Cardiac ventricle fibroblast (primary cell): ENCODE data around the gene CACNA1S. TPM values are rescaled to one million over a fixed set of nuclear protein-coding genes. Genes with fewer than 3 reads are reported as not detected.

Experiments
- total RNA-seq: library from RNA; depleted of rRNA; stranded (reverse); fragments of >200 nt; gene quantifications from 2 replicates; pipeline ENCODE4 v1.2.3, GENCODE V29; 2015

Gene CACNA1S
- not detected in 2 replicates for total RNA-seq

DNA sequence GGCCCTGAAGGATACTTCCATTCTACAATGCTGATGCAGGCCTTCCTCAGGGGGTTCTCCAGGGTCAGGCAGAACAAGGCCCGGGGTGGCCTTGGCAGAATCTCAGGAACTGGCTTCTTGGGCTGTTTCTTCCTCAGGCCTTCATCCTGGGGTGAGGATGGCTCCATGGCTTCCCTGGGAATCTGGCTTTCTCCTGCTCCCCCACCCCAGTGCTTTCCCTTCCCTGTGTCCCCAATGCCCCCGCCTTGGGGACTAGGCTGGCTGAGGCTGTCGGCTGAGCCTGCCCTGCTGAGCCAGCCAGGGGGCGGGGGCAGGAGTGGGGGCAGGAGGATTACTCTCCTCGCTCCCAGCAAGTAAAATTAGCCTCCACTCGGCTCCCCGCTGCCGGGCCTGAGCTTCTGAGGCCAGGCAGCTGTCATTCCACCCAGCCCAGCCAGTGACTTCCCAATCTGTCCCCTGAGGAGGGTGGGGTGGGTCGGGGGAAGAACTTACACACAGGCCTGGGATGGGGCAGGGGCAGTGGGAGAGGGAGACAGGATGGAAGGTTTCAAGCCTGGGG, at the start of gene CACNA1S:
Gene CACNA1S (minus strand): TSS at position 254 of the 559 bp plus-strand sequence. CDS start 87 bp downstream, at position 167.

DNA sequence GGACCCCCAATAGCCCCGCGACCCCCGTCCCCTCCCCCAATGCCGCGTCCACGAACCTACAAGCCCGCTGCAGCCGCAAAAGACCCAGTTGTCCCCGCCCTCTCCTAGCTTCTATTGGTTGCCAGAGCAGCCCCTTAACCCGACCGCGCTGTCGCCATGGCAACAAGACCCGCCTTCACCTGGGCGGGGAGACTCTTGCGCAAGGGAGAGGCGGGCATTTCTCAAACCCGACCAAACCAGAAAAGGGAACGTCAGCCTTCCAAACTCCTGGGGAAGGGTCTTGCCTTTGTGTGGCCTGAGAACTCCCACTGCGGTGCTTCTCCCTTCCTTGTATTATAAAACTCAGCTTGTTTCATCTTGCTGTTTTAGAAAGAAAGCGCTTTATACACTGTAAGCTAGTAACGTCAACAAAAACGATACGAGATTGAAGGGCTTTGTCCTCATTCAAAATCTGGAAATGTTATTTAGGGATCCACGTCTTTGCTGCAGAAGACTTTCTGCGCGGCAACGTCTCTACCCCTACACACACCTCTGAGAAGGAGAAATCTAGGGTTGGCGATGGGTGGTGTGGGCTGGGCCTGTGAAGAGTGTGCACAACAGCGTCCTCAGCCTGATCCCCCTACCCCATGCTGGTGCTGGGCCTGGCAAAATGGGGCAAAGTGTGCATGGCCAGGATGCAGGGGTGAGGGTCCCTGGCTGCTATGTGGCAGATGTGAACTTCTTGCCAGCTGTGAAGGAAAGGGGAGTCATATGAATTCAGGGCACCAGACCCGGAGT, 42.4 kb upstream of the CACNA1S start, which contains the start of gene TMEM9:
Gene TMEM9 (minus strand): TSS at position 86 of the 777 bp plus-strand sequence. CDS start 551 bp downstream, outside the sequence.

DNA sequence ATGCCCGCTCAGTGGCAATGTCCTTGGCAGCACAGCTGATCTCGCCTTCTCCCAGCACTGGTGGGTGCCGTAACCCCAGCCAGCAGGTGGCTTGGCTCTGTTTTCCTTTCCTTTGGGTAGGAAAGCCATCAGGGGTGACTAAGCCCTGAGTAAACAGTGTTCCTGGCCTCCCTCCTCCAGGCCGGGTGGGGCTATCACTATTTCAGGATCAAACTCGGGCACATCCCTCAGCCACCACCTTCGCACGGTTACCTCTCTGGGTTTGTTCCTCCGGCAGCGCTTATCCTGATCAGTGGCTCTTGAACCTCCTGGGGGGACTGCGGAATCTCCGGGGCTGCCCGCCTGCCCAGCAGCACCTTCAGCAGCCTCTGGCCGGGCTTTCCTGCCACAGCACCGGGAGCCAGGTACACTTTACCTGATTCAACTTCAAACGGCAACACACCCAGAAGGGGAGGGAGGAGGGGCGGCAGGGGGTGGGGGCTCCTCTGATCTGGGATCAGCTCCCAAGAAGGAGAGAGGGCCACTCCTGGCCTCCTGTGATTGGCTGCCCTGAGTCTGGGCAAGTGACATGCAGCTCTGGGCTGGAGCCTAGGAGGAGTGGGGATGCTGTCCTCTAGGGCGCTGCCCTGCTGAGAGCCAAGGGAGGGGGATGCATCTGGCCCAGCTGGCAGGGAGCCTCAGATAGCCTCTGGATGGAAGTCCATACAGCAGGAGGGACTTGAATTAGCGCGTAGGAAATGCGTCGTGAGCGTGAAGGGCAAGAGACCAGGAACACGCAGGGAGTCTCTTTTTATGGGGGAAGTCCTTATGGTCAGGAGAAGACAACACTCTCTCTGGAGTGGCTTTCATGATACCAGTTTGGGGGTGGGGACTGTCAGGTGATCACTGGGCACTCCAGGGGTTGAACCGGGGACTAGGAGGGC, 14.9 kb upstream of the CACNA1S start, which contains the start of gene ASCL5:
Gene ASCL5 (minus strand): TSS at position 353 of the 923 bp plus-strand sequence. CDS start 11,812 bp downstream, outside the sequence.

DNA sequence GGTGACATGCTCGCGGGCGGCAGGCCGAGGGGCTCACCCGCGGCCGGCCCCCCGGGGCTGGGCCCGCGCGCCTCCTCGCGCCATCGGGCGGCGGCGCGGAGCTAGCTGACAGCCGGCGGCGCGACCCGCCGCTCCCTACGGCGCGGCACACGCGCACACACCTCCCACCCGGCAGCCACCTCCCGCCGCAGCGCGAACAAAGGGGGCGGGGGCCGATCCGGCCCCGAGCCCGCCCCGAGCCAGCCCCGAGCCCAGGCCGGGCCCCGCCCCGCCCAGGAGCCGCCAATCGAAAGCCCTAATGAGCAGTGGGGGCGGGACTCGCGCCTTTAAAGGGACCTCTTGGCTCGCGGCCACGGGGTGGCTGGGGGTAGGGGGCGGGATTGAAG, 88.7 kb downstream of the CACNA1S start, which contains the start of gene KIF21B:
Gene KIF21B (minus strand): TSS at position 198 of the 386 bp plus-strand sequence. CDS start 331 bp downstream, outside the sequence.

Other genes starting within 250 kb of the CACNA1S start
- not detected in 2 replicates for gene GPR25, start 239.4 kb downstream of the CACNA1S start, total RNA-seq
- gene INAVA, start 217.5 kb downstream of the CACNA1S start, total RNA-seq = not detected in 2 replicates
- 0.29 and 0.31 TPM in 2 replicates for gene KIF21B, start 88.7 kb downstream of the CACNA1S start, total RNA-seq
- gene ASCL5, start 14.8 kb upstream of the CACNA1S start, total RNA-seq = 0.34 TPM in 1 of 2 replicates, not detected in the other
- gene TMEM9, start 42.0 kb upstream of the CACNA1S start, total RNA-seq = 50.2 and 60.9 TPM in 2 replicates
- not detected in 2 replicates for gene IGFN1, start 78.4 kb upstream of the CACNA1S start, total RNA-seq
- gene PKP1, start 171.1 kb upstream of the CACNA1S start, total RNA-seq = 0.15 and 0.19 TPM in 2 replicates